GM23338 (cell line): ENCODE measurements around the gene SERINC1. TPM values are rescaled to one million over a fixed set of nuclear protein-coding genes. Genes with fewer than 3 reads are reported as not detected.
A peak's percentile ranks its signal among the peaks of the same experiment; 100 is the strongest.
"Not testable (repeated sequence)": the region's sequence is repeated elsewhere in the genome, so short reads cannot be mapped to it uniquely, and the experiment has no call there.

Experiments used
- ATAC-seq: fragments of 200-7000 bp; cut with Tn5 transposase; 3 replicates; pipeline ENCODE4 v1.9.1; 2020
- DNase-seq: peaks from one replicate; pipeline ENCODE4 v3.0.0-alpha.2; 2015; ENCODE audit warnings: low spot score
- H2AFZ ChIP-seq: fragments of 200-600 bp; sonication (generic); 2 replicates; pipeline ENCODE4 v1.8.0; 2016; ENCODE audit warnings: antibody characterized with exemption, mild to moderate bottlenecking, moderate library complexity
- H3F3A ChIP-seq: fragments of 200-600 bp; sonication (generic); replicated peaks from 2 replicates; pipeline ENCODE4 v1.8.0; 2017; ENCODE audit warnings: antibody characterized with exemption, mixed run types, low read depth
- H3K27ac ChIP-seq: fragments of 200-600 bp; sonication (generic); 2 replicates; pipeline ENCODE4 v1.6.1; 2016; ENCODE audit warnings: low read depth
- H3K27me3 ChIP-seq: fragments of 200-600 bp; sonication (generic); 2 replicates; pipeline ENCODE4 v1.8.0; 2016; ENCODE audit warnings: mild to moderate bottlenecking, mixed run types, moderate library complexity; ENCODE audit not compliant: insufficient read depth
- H3K36me3 ChIP-seq: fragments of 200-600 bp; sonication (generic); 2 replicates; pipeline ENCODE4 v1.8.0; 2016; ENCODE audit warnings: mild to moderate bottlenecking; ENCODE audit not compliant: insufficient read depth
- H3K4me1 ChIP-seq: fragments of 200-600 bp; sonication (generic); 2 replicates; pipeline ENCODE4 v1.8.0; 2016; ENCODE audit warnings: mild to moderate bottlenecking, moderate library complexity; ENCODE audit not compliant: insufficient read depth
- H3K4me2 ChIP-seq: fragments of 200-600 bp; sonication (generic); 2 replicates; pipeline ENCODE4 v1.7.1; 2017; ENCODE audit warnings: mixed run types
- H3K4me3 ChIP-seq: fragments of 200-600 bp; sonication (generic); 2 replicates; pipeline ENCODE4 v1.6.1; 2016; ENCODE audit warnings: mixed run types
- H3K79me2 ChIP-seq: fragments of 200-600 bp; sonication (generic); replicated peaks from 2 replicates; pipeline ENCODE4 v1.8.0; 2017; ENCODE audit warnings: mild to moderate bottlenecking; ENCODE audit not compliant: insufficient read depth
- H3K9me2 ChIP-seq: fragments of 200-600 bp; sonication (generic); 2 replicates; pipeline ENCODE4 v1.8.0; 2017; ENCODE audit not compliant: insufficient read depth
- H4K20me1 ChIP-seq: fragments of 200-600 bp; sonication (generic); replicated peaks from 2 replicates; pipeline ENCODE4 v1.8.0; 2017; ENCODE audit warnings: mild to moderate bottlenecking; ENCODE audit not compliant: insufficient read depth
- H3K27ac Mint-ChIP-seq: 2 replicates; pipeline ENCODE4 v1.8.0; 2020; ENCODE audit warnings: inconsistent platforms, mild to moderate bottlenecking, moderate library complexity, mixed read lengths
- H3K27me3 Mint-ChIP-seq: 3 replicates; pipeline ENCODE4 v1.8.0; 2022; ENCODE audit warnings: low read depth, mild to moderate bottlenecking, moderate library complexity, mixed read lengths, inconsistent platforms; ENCODE audit not compliant: insufficient read depth, poor library complexity
- H3K36me3 Mint-ChIP-seq: 3 replicates; pipeline ENCODE4 v1.8.0; 2021; ENCODE audit warnings: low read depth, mild to moderate bottlenecking, inconsistent platforms, moderate library complexity, mixed read lengths
- H3K4me1 Mint-ChIP-seq: 3 replicates; pipeline ENCODE4 v1.8.0; 2020; ENCODE audit warnings: mild to moderate bottlenecking, inconsistent platforms, mixed read lengths
- H3K4me3 Mint-ChIP-seq: 3 replicates; pipeline ENCODE4 v1.8.0; 2021; ENCODE audit warnings: moderate library complexity, mild to moderate bottlenecking, inconsistent platforms, mixed read lengths
- H3K9me3 Mint-ChIP-seq: 3 replicates; pipeline ENCODE4 v1.8.0; 2020; ENCODE audit warnings: moderate library complexity, mild to moderate bottlenecking, inconsistent platforms, mixed read lengths
- CREB1 ChIP-seq: fragments of 250-450 bp; sonication (Bioruptor Pico); IDR thresholded peaks from 2 replicates; pipeline ENCODE4 v1.5.0; 2020; ENCODE audit warnings: low read depth, mild to moderate bottlenecking, moderate library complexity
- EZH2 ChIP-seq: fragments of 200-600 bp; sonication (generic); IDR thresholded peaks from one replicate; pipeline ENCODE4 v1.8.0; 2017; ENCODE audit warnings: antibody characterized with exemption, mild to moderate bottlenecking, low read depth; ENCODE audit not compliant: unreplicated experiment
- EZH2phosphoT487 ChIP-seq: fragments of 200-600 bp; sonication (generic); IDR thresholded peaks from one replicate; pipeline ENCODE4 v1.8.1; 2018; ENCODE audit warnings: antibody characterized with exemption; ENCODE audit not compliant: unreplicated experiment
- POLR2AphosphoS5 ChIP-seq: IDR thresholded peaks from 2 replicates; pipeline ENCODE4 v1.6.1; 2016; ENCODE audit warnings: antibody characterized with exemption, low read depth
- STAT1 ChIP-seq: IDR thresholded peaks from one replicate; pipeline ENCODE4 v1.6.1; 2016; ENCODE audit warnings: antibody characterized with exemption; ENCODE audit not compliant: unreplicated experiment
- ZNF114 ChIP-seq: fragments of 250-450 bp; sonication (Bioruptor Pico); IDR thresholded peaks from 2 replicates; pipeline ENCODE4 v1.5.0; 2020; ENCODE audit warnings: mild to moderate bottlenecking, moderate library complexity
- ZNF331 ChIP-seq: fragments of 250-450 bp; sonication (Bioruptor Pico); IDR thresholded peaks from 2 replicates; pipeline ENCODE4 v1.5.0; 2020; ENCODE audit warnings: low read depth, mild to moderate bottlenecking, moderate library complexity
- polyA plus RNA-seq: library from polyadenylated mRNA; unstranded; fragments of >200 nt; fragmentation: Nextera tagmentation; extraction: Ambion mirVana; gene quantifications from 2 replicates; pipeline ENCODE4 v1.2.1, GENCODE V29; 2016
- total RNA-seq: library from RNA; depleted of rRNA; stranded (reverse); fragments of >200 nt; shearing (Covaris generic); gene quantifications from 2 replicates; pipeline ENCODE4 v1.2.3, GENCODE V29; 2014
- TF ChIP-seq, protein P1 (sequence below): fragments of 250-450 bp; sonication (Bioruptor Pico); IDR thresholded peaks from 2 replicates; pipeline ENCODE4 v1.5.0; 2020; ENCODE audit warnings: mild to moderate bottlenecking, moderate library complexity

SERINC1 gene
- total and polyA plus RNA-seq, 2 experiments from 2014 or later = 17.6 to 43.0 TPM

DNA sequence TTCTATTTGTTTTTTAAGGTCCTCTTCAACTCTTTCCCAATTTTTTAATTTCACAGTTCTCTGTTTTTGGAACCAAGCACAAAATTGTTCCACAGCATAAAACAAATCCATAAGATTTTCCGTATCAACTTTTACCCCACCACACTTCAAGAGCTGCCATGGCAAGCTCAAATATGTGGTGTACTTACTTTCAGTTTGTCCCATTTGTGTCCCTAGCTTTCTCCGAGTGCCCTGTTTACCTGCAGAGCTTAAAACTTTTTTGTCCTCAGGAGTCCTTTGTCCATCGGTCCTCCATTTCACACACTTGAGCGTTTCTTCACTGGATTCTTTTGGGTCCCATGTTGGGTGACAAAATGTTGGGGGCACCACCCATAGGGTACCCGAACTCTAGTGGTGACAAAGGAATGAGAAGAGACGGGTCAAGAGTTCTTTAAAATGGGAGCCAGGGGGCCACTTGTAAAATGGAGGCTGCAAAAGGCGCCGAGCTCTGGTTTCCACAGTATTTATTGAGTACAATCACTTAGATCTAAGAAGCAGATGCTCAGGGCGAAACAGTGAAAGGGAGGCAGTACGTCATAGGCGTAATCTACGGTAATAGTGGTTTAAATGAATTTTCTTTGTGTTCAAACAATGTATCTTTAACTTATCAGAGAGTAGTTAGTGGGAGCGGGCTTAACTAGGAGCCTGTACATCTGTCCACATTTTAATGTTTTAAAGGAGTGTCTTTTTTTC lies 39.8 kb upstream of the SERINC1 start:
- no peaks in the 10 kb centered on the region for H3K27me3 ChIP-seq

DNA sequence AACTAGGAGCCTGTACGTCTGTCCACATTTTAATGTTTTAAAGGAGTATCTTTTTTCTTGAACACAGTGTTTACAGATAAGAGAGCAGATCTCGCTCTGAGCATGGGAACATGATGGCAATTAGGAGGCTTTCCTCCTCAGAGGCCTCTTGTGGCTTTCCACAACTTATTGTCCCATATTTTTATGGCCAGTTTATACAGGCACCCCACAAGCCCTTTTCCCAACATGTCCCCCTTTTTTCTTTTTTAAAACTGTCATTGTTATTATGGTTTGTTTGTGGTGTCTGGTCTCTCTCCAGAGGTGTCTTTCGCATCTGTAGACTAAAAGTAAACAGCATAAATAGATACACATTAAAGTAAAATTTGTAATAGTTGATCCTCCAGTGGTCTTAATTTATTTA lies 33.6 kb upstream of the SERINC1 start:
- not testable (repeated sequence) for H3K27me3 ChIP-seq, H3F3A ChIP-seq, H3K4me3 ChIP-seq, H3K4me1 Mint-ChIP-seq, H3K27me3 Mint-ChIP-seq, H2AFZ ChIP-seq, DNase-seq, H3K4me1 ChIP-seq, H3K4me3 Mint-ChIP-seq, H3K9me2 ChIP-seq, ATAC-seq, H3K27ac ChIP-seq, H3K4me2 ChIP-seq, H4K20me1 ChIP-seq, H3K27ac Mint-ChIP-seq
- Histone ChIP-seq H3K79me2 (peaks cover 97% of the 10 kb centered on the region), H3K36me3 (peaks cover 58% of the 10 kb centered on the region)
- Mint-ChIP-seq H3K9me3 (peaks cover 66% of the 10 kb centered on the region), H3K36me3 (peaks cover 95% of the 10 kb centered on the region)

More for the DNA sequence above, 39.8 kb upstream of the SERINC1 start:
- Mint-ChIP-seq H3K27ac (peak overlapping the region; percentile 49; the same call in 1 of the 2 replicates), H3K9me3 (peaks cover 9% of the 10 kb centered on the region), H3K4me3 (no peak overlapping the region), H3K4me1 (peaks cover 2% of the 10 kb centered on the region; the same call in 2 of the 3 replicates), H3K36me3 (peaks cover 84% of the 10 kb centered on the region), H3K27me3 (no peaks in the 10 kb centered on the region)
- no peaks in the 10 kb centered on the region for H3F3A ChIP-seq
- no peak overlapping the region for H3K4me3 ChIP-seq
- H3K36me3 ChIP-seq = peaks cover 22% of the 10 kb centered on the region
- H3K4me2 ChIP-seq = no peak overlapping the region
- H3K79me2 ChIP-seq = peaks cover 100% of the 10 kb centered on the region
- DNase-seq (no peak), ATAC-seq (no peak)
- no peak for TF ChIP-seq ZNF331 (CRISPR knock-in tag)
- no peak for TF ChIP-seq STAT1
- no peak for TF ChIP-seq ZNF114
- TF ChIP-seq EZH2phosphoT487 = no peak
- TF ChIP-seq POLR2AphosphoS5 = no peak
- no peak for TF ChIP-seq EZH2
- TF ChIP-seq, protein P1, sequence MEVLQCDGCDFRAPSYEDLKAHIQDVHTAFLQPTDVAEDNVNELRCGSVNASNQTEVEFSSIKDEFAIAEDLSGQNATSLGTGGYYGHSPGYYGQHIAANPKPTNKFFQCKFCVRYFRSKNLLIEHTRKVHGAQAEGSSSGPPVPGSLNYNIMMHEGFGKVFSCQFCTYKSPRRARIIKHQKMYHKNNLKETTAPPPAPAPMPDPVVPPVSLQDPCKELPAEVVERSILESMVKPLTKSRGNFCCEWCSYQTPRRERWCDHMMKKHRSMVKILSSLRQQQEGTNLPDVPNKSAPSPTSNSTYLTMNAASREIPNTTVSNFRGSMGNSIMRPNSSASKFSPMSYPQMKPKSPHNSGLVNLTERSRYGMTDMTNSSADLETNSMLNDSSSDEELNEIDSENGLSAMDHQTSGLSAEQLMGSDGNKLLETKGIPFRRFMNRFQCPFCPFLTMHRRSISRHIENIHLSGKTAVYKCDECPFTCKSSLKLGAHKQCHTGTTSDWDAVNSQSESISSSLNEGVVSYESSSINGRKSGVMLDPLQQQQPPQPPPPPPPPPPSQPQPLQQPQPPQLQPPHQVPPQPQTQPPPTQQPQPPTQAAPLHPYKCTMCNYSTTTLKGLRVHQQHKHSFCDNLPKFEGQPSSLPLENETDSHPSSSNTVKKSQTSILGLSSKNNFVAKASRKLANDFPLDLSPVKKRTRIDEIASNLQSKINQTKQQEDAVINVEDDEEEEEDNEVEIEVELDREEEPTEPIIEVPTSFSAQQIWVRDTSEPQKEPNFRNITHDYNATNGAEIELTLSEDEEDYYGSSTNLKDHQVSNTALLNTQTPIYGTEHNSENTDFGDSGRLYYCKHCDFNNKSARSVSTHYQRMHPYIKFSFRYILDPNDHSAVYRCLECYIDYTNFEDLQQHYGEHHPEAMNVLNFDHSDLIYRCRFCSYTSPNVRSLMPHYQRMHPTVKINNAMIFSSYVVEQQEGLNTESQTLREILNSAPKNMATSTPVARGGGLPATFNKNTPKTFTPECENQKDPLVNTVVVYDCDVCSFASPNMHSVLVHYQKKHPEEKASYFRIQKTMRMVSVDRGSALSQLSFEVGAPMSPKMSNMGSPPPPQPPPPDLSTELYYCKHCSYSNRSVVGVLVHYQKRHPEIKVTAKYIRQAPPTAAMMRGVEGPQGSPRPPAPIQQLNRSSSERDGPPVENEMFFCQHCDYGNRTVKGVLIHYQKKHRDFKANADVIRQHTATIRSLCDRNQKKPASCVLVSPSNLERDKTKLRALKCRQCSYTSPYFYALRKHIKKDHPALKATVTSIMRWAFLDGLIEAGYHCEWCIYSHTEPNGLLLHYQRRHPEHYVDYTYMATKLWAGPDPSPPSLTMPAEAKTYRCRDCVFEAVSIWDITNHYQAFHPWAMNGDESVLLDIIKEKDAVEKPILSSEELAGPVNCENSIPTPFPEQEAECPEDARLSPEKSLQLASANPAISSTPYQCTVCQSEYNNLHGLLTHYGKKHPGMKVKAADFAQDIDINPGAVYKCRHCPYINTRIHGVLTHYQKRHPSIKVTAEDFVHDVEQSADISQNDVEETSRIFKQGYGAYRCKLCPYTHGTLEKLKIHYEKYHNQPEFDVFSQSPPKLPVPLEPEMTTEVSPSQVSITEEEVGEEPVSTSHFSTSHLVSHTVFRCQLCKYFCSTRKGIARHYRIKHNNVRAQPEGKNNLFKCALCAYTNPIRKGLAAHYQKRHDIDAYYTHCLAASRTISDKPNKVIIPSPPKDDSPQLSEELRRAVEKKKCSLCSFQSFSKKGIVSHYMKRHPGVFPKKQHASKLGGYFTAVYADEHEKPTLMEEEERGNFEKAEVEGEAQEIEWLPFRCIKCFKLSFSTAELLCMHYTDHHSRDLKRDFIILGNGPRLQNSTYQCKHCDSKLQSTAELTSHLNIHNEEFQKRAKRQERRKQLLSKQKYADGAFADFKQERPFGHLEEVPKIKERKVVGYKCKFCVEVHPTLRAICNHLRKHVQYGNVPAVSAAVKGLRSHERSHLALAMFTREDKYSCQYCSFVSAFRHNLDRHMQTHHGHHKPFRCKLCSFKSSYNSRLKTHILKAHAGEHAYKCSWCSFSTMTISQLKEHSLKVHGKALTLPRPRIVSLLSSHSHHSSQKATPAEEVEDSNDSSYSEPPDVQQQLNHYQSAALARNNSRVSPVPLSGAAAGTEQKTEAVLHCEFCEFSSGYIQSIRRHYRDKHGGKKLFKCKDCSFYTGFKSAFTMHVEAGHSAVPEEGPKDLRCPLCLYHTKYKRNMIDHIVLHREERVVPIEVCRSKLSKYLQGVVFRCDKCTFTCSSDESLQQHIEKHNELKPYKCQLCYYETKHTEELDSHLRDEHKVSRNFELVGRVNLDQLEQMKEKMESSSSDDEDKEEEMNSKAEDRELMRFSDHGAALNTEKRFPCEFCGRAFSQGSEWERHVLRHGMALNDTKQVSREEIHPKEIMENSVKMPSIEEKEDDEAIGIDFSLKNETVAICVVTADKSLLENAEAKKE (CRISPR knock-in tag) = no peak
- TF ChIP-seq CREB1 (CRISPR knock-in tag) = no peak
- no peaks in the 10 kb centered on the region for H3K9me2 ChIP-seq
- no peaks in the 10 kb centered on the region for H3K4me1 ChIP-seq
- no peak overlapping the region for H2AFZ ChIP-seq
- no peak overlapping the region for H3K27ac ChIP-seq
- H4K20me1 ChIP-seq = peaks cover 28% of the 10 kb centered on the region
